OCI-LY3 (cell line): ENCODE results near the gene ACLY.

Source experiments
- H2AFZ ChIP-seq: fragments of 200-600, 300-600 bp; shearing (Covaris generic); 2 replicates; pipeline ENCODE4 v1.6.0; 2014; ENCODE audit warnings: antibody characterized with exemption, low read depth, low read length
- H3K27ac ChIP-seq: fragments of 200-600, 300-600 bp; sonication (generic); 2 replicates; pipeline ENCODE4 v1.5.1; 2014; ENCODE audit warnings: mild to moderate bottlenecking, low read length, moderate library complexity, mixed read lengths
- H3K27me3 ChIP-seq: fragments of 200-600, 300-600 bp; sonication (generic); 2 replicates; pipeline ENCODE4 v1.6.1; 2014; ENCODE audit warnings: low read depth, low read length, mixed read lengths
- H3K36me3 ChIP-seq: fragments of 200-600, 300-600 bp; sonication (generic); replicated peaks from 2 replicates; pipeline ENCODE3; 2014; ENCODE audit warnings: low read depth, low read length, mixed read lengths
- H3K4me1 ChIP-seq: fragments of 300-600, 200-600 bp; sonication (generic); 2 replicates; pipeline ENCODE4 v1.6.1; 2014; ENCODE audit warnings: low read length, mixed read lengths
- H3K4me2 ChIP-seq: fragments of 200-600, 300-600 bp; sonication (generic); 2 replicates; pipeline ENCODE4 v1.6.1; 2014; ENCODE audit warnings: low read length, mixed read lengths
- H3K4me3 ChIP-seq: fragments of 300-600, 200-600 bp; sonication (generic); 2 replicates; pipeline ENCODE4 v1.5.1; 2014; ENCODE audit warnings: antibody characterized with exemption, mild to moderate bottlenecking, low read length, moderate library complexity
- H3K79me2 ChIP-seq: fragments of 300-600, 200-600 bp; shearing (Covaris generic); 2 replicates; pipeline ENCODE4 v1.6.1; 2014; ENCODE audit warnings: mild to moderate bottlenecking, low read length, mixed read lengths
- H3K9ac ChIP-seq: fragments of 300-600, 200-600 bp; shearing (Covaris generic); 2 replicates; pipeline ENCODE4 v1.6.0; 2014; ENCODE audit warnings: mild to moderate bottlenecking, low read length, moderate library complexity
- H3K9me3 ChIP-seq: fragments of 200-600, 300-600 bp; shearing (Covaris generic); 2 replicates; pipeline ENCODE4 v1.6.1; 2014; ENCODE audit warnings: low read length, mixed read lengths; ENCODE audit not compliant: insufficient read depth
- H4K20me1 ChIP-seq: fragments of 200-600, 300-600 bp; sonication (generic); 2 replicates; pipeline ENCODE4 v1.6.1; 2016; ENCODE audit warnings: low read length, mixed read lengths; ENCODE audit not compliant: insufficient read depth
- CTCF ChIP-seq: fragments of 200-600, 300-600 bp; sonication (generic); IDR thresholded peaks from 2 replicates; pipeline ENCODE4 v1.5.1; 2014; ENCODE audit warnings: antibody characterized with exemption, low read length, low read depth
- EZH2phosphoT487 ChIP-seq: fragments of 200-600 bp; shearing (Covaris generic); IDR thresholded peaks from 2 replicates; pipeline ENCODE4 v1.6.1; 2018; ENCODE audit warnings: antibody characterized with exemption, mixed run types, low read depth

ACLY gene

GRCh38 chr17:41918314-41919164, at the start of gene ACLY:
ACLY (minus strand) TSS chr17:41918951; CDS start chr17:41913873, 5,078 bp downstream.
- Histone ChIP-seq H3K36me3 (peaks cover 17% of the 10 kb centered on the region), H2AFZ (peak within 1 kb of the TSS; percentile 85), H3K79me2 (peaks cover 53% of the 10 kb centered on the region), H3K4me2 (peak within 1 kb of the TSS; percentile 95), H3K27ac (peak within 1 kb of the TSS; percentile 73), H3K27me3 (no peaks in the 10 kb centered on the region), H4K20me1 (peaks cover 38% of the 10 kb centered on the region), H3K4me1 (peaks cover 16% of the 10 kb centered on the region), H3K9ac (peak within 1 kb of the TSS; percentile 98), H3K4me3 (peak within 1 kb of the TSS; percentile 97), H3K9me3 (no peaks in the 10 kb centered on the region)
- TF ChIP-seq EZH2phosphoT487 (no peak), CTCF (no peak)

- Histone ChIP-seq H4K20me1 (peaks cover 39% of the 10 kb centered on the region), H3K9ac (peak overlapping the region; percentile 91; the same call in 1 of the 2 replicates), H2AFZ (no peak overlapping the region), H3K36me3 (peaks cover 45% of the 10 kb centered on the region), H3K4me2 (peak overlapping the region; percentile 89), H3K27me3 (no peaks in the 10 kb centered on the region), H3K79me2 (peaks cover 64% of the 10 kb centered on the region), H3K9me3 (no peaks in the 10 kb centered on the region), H3K27ac (peak overlapping the region; percentile 77; the same call in 1 of the 2 replicates), H3K4me1 (peaks cover 38% of the 10 kb centered on the region), H3K4me3 (peak overlapping the region; percentile 96)
- TF ChIP-seq EZH2phosphoT487 (no peak), CTCF (no peak)
Observed at GRCh38 chr17:41967921-41968578, 49.3 kb upstream of the ACLY start.

GRCh38 chr17:41967141-41967920, 48.6 kb upstream of the ACLY start:
- peaks cover 37% of the 10 kb centered on the region for H3K36me3 ChIP-seq
- no peaks in the 10 kb centered on the region for H3K9me3 ChIP-seq
- no peaks in the 10 kb centered on the region for H3K27me3 ChIP-seq
- H3K27ac ChIP-seq: peak overlapping the region; percentile 77
- no peak for TF ChIP-seq EZH2phosphoT487
- no peak for TF ChIP-seq CTCF
- H3K79me2 ChIP-seq: peaks cover 57% of the 10 kb centered on the region
- H3K4me3 ChIP-seq: peak overlapping the region; percentile 96
- peak overlapping the region; percentile 91 for H3K9ac ChIP-seq
- peak overlapping the region; percentile 89 for H3K4me2 ChIP-seq
- peaks cover 32% of the 10 kb centered on the region for H4K20me1 ChIP-seq
- H2AFZ ChIP-seq: no peak overlapping the region
- peaks cover 35% of the 10 kb centered on the region for H3K4me1 ChIP-seq
